ENCODE data around the gene PLCB4.

PLCB4 gene

GRCh38 chr20:9409352-9409751 lies 340.5 kb downstream of the PLCB4 start:
- no peak for DNase-seq

GRCh38 chr20:9409981-9410380 lies 341.1 kb downstream of the PLCB4 start:
- DNase-seq, result no peak

DNA sequence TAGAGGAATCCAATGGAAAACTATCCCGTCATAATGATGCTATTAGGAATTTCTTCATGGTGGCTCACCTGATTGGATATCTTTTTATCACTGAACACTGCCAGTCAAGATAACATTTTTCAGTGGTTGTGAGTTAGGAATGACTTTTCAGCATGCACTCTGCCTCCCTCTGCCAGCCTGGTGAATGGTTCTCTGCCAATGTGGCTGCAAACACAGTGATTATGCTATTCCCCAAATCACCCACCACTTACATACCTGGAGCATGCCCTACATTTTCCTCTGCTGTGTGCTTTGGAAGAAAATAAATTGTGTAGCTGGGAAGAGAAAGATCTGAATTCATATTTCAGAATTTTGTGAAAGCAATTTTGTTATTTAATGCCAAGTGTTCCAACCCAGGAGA lies 342.9 kb downstream of the PLCB4 start:
- no peak for DNase-seq

DNA sequence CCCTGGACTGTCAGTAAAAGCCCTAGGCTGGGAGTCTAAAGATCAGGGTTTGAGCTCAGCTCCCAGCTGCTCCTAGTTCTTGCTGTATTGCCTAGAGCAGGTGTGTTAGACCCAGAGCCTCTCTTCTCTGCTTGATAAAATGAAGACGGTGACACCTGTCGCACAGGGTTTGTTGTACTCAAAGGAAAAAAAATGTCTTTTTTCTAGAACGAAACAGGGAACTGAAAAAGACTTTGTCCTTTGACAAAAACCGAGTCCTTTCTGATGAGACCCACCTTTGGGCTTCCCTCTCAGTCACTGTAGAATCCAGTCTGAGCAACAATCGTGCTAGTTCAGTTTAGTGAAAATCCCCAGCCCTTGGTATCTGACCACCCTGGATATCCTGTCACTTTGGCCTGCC lies 343.4 kb downstream of the PLCB4 start:
- no peak for DNase-seq

- no peak for DNase-seq
Observed at GRCh38 chr20:9413001-9413400, 344.1 kb downstream of the PLCB4 start.

DNA sequence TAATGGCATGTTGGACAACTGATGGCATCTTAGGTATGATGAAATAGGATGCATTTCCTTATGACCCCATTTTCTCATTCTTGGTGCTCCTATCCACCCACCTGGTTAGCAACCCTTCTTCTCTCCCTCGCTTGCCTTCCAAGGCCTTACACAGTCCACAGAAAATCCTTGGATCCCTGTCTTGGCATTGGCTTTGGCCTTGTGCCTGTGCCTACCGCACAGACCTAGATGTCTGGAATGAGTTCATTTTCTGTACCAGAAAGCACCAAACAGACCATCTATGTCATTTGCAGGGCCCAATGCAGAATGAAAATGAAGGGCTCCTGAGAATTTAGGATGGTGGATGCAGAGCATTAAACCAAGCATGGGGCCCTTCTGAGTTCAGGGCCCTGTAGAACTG lies 346.5 kb downstream of the PLCB4 start:
- DNase-seq, result no peak

- no peak for DNase-seq
Observed at GRCh38 chr20:9416421-9416820, 347.5 kb downstream of the PLCB4 start.

- no peak for DNase-seq
Observed at GRCh38 chr20:9417665-9418064, 348.8 kb downstream of the PLCB4 start.

GRCh38 chr20:9422321-9423057 lies 353.6 kb downstream of the PLCB4 start:
- no peak for DNase-seq

- no peak for DNase-seq
Observed at GRCh38 chr20:9424551-9424950, 355.7 kb downstream of the PLCB4 start.

GRCh38 chr20:9427430-9428291 lies 358.8 kb downstream of the PLCB4 start:
- no peak for DNase-seq

DNA sequence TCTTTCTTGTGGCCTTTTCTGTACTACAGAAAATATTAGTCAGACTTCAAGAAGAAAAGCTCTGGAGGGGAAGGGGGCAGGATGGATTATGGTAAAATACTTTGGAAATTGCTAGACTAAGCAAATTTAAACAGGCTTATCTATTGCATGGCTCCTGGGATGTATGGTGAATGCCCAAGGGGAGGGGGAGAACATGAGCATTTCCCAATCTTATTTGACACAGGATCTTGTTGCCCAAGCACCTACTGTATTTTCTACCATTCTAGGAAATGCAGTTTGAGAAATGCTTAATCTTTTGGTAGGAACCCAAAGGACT lies 359.4 kb downstream of the PLCB4 start:
- DNase-seq, result no peak

- no peak for DNase-seq
Observed at GRCh38 chr20:9439806-9440205, 370.9 kb downstream of the PLCB4 start.

- no peak for DNase-seq
Observed at GRCh38 chr20:9440892-9441291, 372.0 kb downstream of the PLCB4 start.

DNA sequence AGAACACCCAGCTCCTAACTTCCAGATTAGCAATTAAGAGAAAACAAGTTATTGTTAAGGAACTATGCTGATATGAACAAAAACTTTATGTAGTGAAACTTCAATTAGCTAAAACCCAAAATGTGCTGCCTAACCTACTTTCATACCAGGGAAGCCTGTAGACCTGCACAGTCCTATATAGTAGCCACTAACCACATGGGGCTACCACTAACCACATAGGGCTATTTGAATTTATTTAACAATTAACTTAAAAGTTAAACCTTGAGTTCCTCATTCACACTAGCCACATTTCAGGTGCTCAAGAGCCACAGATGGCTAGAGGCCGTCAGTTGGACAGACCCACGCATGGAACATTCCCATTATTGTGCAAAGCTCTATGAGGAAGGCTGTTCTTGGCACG lies 373.1 kb downstream of the PLCB4 start:
- no peak for DNase-seq

- no peak for DNase-seq
Observed at GRCh38 chr20:9442858-9443257, 374.0 kb downstream of the PLCB4 start.

DNA sequence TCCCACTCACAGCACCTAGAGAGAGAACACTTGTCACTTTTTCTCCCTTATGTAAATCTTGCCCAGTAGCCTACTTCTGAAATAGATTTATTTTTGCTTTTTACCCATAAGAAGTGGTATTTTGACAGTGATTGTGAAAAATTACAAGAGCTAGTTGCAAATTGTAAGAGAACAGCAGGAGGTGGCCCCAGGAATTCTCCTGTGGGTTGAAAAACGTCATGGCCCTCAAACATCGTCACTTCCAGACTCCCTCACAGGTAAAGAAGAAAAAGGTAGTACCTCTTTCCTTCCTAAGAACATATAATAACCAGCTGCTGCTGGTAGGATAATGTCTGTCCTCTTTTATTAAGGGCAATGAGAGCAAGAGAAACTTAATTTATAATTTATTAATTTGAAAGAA lies 376.0 kb downstream of the PLCB4 start:
- DNase-seq, result no peak

GRCh38 chr20:9447182-9447581 lies 378.3 kb downstream of the PLCB4 start:
- no peak for DNase-seq

GRCh38 chr20:9453201-9453600 lies 384.3 kb downstream of the PLCB4 start:
- no peak for DNase-seq

DNA sequence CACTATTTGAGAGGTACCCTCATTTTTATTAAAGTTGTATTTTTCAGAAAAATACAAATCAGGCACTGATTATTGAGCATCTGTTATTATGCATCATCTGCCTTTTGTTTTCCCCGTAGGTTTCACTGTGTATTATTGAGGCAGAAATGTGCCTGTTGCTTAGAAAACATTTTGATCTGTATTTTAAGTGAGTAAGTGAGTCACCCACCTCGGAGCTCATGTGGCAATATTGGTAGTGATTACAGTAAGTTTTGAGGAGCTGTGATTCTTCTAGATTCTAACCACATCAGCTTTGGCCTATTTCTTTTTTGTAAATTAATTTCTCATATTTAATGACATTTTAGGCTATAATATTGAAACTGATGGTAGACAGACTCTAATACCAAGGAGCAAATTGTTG lies 385.9 kb downstream of the PLCB4 start:
- DNase-seq, result no peak

GRCh38 chr20:9457136-9457535 lies 388.2 kb downstream of the PLCB4 start:
- DNase-seq, result no peak

- no peak for DNase-seq
Observed at GRCh38 chr20:9458138-9458796, 389.4 kb downstream of the PLCB4 start.

GRCh38 chr20:9460518-9460917 lies 391.6 kb downstream of the PLCB4 start:
- no peak for DNase-seq

- DNase-seq, result no peak
Observed at GRCh38 chr20:9467995-9468394, 399.1 kb downstream of the PLCB4 start.

Measured in T-helper 1 cell (primary cell).